ENCODE data around the gene ETS2.

- TF ChIP-seq CTCF (optimal IDR thresholded peaks at IDR 0.05 in 1 of 3, IDR thresholded peaks at IDR 0.05 in 1 of 3, conservative IDR thresholded peaks at IDR 0.05 in 1 of 3; ENCODE audit: extremely low read depth in 1 of 3, insufficient read depth in 2 of 3, low read length in 3 of 3) (no peak), EZH2 (IDR thresholded peaks at IDR 0.05; ENCODE audit: low read length) (no peak)
Observed at GRCh38 chr21:38760017-38760761, 45.5 kb upstream of the ETS2 start.
